Common myeloid progenitor, CD34-positive (primary cell): ENCODE measurements around the gene ARL16.

Experiments used
- CTCF ChIA-PET: fragments of 350-600 bp; sonication (Branson Sonifier 250); formaldehyde crosslinking; loops from one replicate; lab custom pipeline; 2021; ENCODE audit warnings: antibody characterized with exemption; lab: Charles Lee
- POLR2A ChIA-PET: fragments of 350-600 bp; sonication (Branson Sonifier 250); formaldehyde crosslinking; loops from one replicate; lab custom pipeline; 2021; ENCODE audit warnings: antibody characterized with exemption; lab: Charles Lee
- DNase-seq, 3 donors: peaks; one replicate each; pipeline versions ENCODE4 v3.0.0 to v3.0.0-alpha.2; 2013
- H3K27ac ChIP-seq, 2 experiments: 1 replicate in 1 of 2; 2 replicates in 1 of 2; pipeline ENCODE4 v1.7.0; 2013; ENCODE audit warnings: inconsistent platforms in 2 of 2, low read length in 2 of 2, mild to moderate bottlenecking in 2 of 2, low read depth in 1 of 2, moderate library complexity in 1 of 2; ENCODE audit not compliant: severe bottlenecking in 2 of 2, insufficient read depth in 1 of 2, poor library complexity in 1 of 2
- H3K27me3 ChIP-seq, 5 experiments: replicated peaks in 2 of 5; 1 replicate in 3 of 5; 2 replicates in 2 of 5; pipeline versions ENCODE4 v1.6.1 to v1.7.0; 2013; ENCODE audit warnings: low read length in 4 of 5, mild to moderate bottlenecking in 2 of 5, moderate library complexity in 2 of 5, inconsistent platforms in 1 of 5; ENCODE audit not compliant: insufficient read depth in 5 of 5, control insufficient read depth in 4 of 5
- H3K36me3 ChIP-seq, 4 experiments: 1 replicate in 2 of 4; 2 replicates in 2 of 4; pipeline versions ENCODE4 v1.6.1 to v1.7.0; 2013; ENCODE audit warnings: low read length in 3 of 4, control low read depth in 1 of 4, mild to moderate bottlenecking in 1 of 4; ENCODE audit not compliant: control insufficient read depth in 4 of 4, insufficient read depth in 4 of 4
- H3K4me1 ChIP-seq, 4 experiments: 1 replicate in 3 of 4; 2 replicates in 1 of 4; pipeline versions ENCODE4 v1.6.1 to v1.7.1; 2013; ENCODE audit warnings: low read length in 3 of 4, mild to moderate bottlenecking in 3 of 4, control low read depth in 1 of 4, inconsistent platforms in 1 of 4, moderate library complexity in 1 of 4; ENCODE audit not compliant: control insufficient read depth in 4 of 4, insufficient read depth in 4 of 4; ENCODE audit errors: control extremely low read depth in 1 of 4
- H3K4me3 ChIP-seq, 7 experiments: 1 replicate in 4 of 7; 2 replicates in 3 of 7; pipeline versions ENCODE4 v1.5.1 to v1.7.0; 2013; ENCODE audit warnings: mild to moderate bottlenecking in 7 of 7, low read length in 6 of 7, moderate library complexity in 6 of 7, inconsistent platforms in 2 of 7, low read depth in 2 of 7, control low read depth in 1 of 7; ENCODE audit not compliant: insufficient read depth in 4 of 7, control insufficient read depth in 1 of 7; ENCODE audit errors: extremely low read depth in 1 of 7
- H3K9me3 ChIP-seq, 5 experiments: 1 replicate in 4 of 5; 2 replicates in 1 of 5; pipeline versions ENCODE4 v1.6.1 to v1.7.1; 2013; ENCODE audit warnings: low read length in 4 of 5, mild to moderate bottlenecking in 2 of 5, inconsistent platforms in 1 of 5, low read depth in 1 of 5, moderate library complexity in 1 of 5; ENCODE audit not compliant: control insufficient read depth in 4 of 5, insufficient read depth in 2 of 5; ENCODE audit errors: control extremely low read depth in 1 of 5
- WGBS: methylation state at CpG from one replicate; pipeline ENCODE4 v1.1.5; 2013; ENCODE audit not compliant: insufficient coverage; 5-methylcytosine and 5-hydroxymethylcytosine counted together

Gene ARL16

GRCh38 chr17:81662002-81662401 is 21.6 kb downstream of the ARL16 start:
- Histone ChIP-seq H3K27ac (no peak overlapping the region), H3K36me3 (peaks cover 0 to 13% (median 4%) of the 10 kb centered on the region in 4 experiments), H3K27me3 (no peaks in the 10 kb centered on the region), H3K4me1 (peaks cover 4 to 18% (median 16%) of the 10 kb centered on the region in 4 experiments), H3K9me3 (no peaks in the 10 kb centered on the region), H3K4me3 (no peak overlapping the region)
- ChIA-PET CTCF (no interaction called here), POLR2A (no interaction called here)
- no CpG with 5 or more reads among the region's 4 CpGs for WGBS
- no peak for DNase-seq

GRCh38 chr17:81660441-81660840 is 23.2 kb downstream of the ARL16 start:
- CTCF ChIA-PET: interaction anchor here (0.7 kb wide), 1 partner anchor 17 kb away, joined by 3 read pairs; no protein-coding TSS in a partner anchor
- peaks cover 4 to 26% (median 13%) of the 10 kb centered on the region in 4 experiments for H3K4me1 ChIP-seq
- POLR2A ChIA-PET: no interaction called here
- no peak for DNase-seq
- no peak overlapping the region for H3K27ac ChIP-seq
- no peaks in the 10 kb centered on the region for H3K9me3 ChIP-seq
- no peak overlapping the region for H3K4me3 ChIP-seq
- H3K36me3 ChIP-seq: peaks cover 0 to 13% (median 4%) of the 10 kb centered on the region in 4 experiments
- no peaks in the 10 kb centered on the region for H3K27me3 ChIP-seq
- 97% methylated on average over 7 of the region's 9 CpGs for WGBS

GRCh38 chr17:81659038-81659437 is 24.6 kb downstream of the ARL16 start:
- Histone ChIP-seq H3K4me1 (peaks cover 0 to 19% (median 6%) of the 10 kb centered on the region in 4 experiments), H3K36me3 (peaks cover 0 to 1% (median under 1%) of the 10 kb centered on the region in 4 experiments), H3K4me3 (no peak overlapping the region), H3K27me3 (no peaks in the 10 kb centered on the region), H3K9me3 (no peaks in the 10 kb centered on the region), H3K27ac (no peak overlapping the region)
- ChIA-PET CTCF (no interaction called here), POLR2A (interaction anchor here (0.9 kb wide), 1 partner anchor 389 kb away, joined by 3 read pairs; no protein-coding TSS in a partner anchor)
- DNase-seq: no peak
- 100% methylated on average over 4 of the region's 5 CpGs for WGBS

DNA sequence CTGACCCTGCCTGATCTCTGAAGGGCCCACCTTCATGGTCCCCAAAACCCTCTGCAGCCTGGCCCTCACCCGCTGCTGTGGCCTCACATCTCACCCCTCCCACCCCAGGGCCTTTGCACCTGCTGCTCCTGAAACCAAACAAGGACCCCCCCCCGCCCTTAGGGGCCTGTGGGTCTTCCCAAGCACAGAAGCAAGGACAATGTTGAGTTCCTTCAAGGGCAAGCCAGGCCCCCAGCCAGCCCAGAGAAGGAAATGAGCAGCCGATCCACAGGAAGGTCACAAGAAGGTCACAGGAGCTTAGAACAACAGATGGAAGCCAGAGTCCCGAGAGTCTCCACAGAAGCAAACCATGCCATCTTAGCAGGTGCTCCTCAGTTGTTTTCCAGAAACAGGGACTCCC is 26.8 kb downstream of the ARL16 start:
- H3K27ac ChIP-seq: no peak overlapping the region
- POLR2A ChIA-PET: no interaction called here
- H3K4me3 ChIP-seq: no peak overlapping the region
- H3K9me3 ChIP-seq: no peaks in the 10 kb centered on the region
- DNase-seq: no peak
- H3K4me1 ChIP-seq: peaks cover 0 to 34% (median 20%) of the 10 kb centered on the region in 4 experiments
- CTCF ChIA-PET: interaction anchor here (1.1 to 1.4 kb wide), 2 partner anchors 11 to 26 kb away, joined by 3 read pairs; no protein-coding TSS in a partner anchor
- H3K27me3 ChIP-seq: no peaks in the 10 kb centered on the region
- H3K36me3 ChIP-seq: no peaks in the 10 kb centered on the region
- 60% methylated on average over 3 of the region's 4 CpGs for WGBS

GRCh38 chr17:81656118-81656743 is 27.4 kb downstream of the ARL16 start, which contains the start of gene PDE6G:
Gene PDE6G, minus strand, starts transcription at chr17:81656542. Its CDS starts 3,237 bp downstream, at chr17:81653305.
- Histone ChIP-seq H3K36me3 (no peaks in the 10 kb centered on the region), H3K27ac (no peak within 1 kb of the TSS), H3K4me1 (peaks cover 0 to 34% (median 20%) of the 10 kb centered on the region in 4 experiments), H3K27me3 (no peaks in the 10 kb centered on the region), H3K9me3 (no peaks in the 10 kb centered on the region), H3K4me3 (no peak within 1 kb of the TSS)
- WGBS: 90% methylated on average over 11 of the region's 15 CpGs
- ChIA-PET POLR2A (no interaction called here), CTCF (interaction anchor here (0.6 to 1.1 kb wide), 2 partner anchors 26 to 314 kb away, joined by 3 to 4 read pairs; no protein-coding TSS in a partner anchor)
- DNase-seq: peak in 2 of 3 donors; percentile 26 to 40

DNA sequence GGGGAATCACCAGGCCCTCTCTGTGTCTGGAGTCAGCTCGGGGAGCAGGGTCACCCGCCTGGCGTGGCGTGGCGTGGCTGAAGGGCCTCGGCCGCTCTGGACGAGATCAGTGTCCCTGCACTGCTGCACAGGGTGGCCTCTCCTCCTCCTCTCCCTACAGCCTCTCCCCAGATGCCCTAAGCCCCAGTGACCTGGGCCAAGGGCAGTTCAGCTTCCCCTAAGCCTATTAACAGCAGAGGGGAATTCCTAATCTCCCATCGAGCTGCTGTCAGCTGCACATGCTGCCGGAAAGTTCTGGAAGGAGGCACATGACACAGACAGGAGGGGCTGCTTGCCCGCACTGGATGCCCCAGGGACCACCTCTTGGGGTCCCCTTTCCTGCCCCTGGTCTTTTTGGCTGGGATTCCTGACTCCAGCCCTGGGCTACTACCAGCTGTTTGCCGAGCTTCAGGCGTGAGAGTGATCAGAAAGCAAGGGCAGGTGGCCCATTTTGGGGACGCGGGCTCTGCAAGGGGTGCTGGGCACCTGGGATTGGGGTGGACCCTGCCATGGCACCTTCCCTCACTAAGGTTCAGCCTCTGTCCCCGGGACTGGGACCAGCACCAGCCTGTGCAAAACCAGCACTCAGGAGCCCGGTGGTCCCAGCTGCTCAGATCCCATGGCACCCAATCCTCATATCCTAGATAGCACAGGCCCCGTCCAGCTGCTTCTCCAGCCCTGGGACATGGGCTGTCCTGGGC is 28.0 kb downstream of the ARL16 start:
- H3K4me3 ChIP-seq: no peak overlapping the region
- H3K27ac ChIP-seq: no peak overlapping the region
- POLR2A ChIA-PET: interaction anchor here (0.6 kb wide), 1 partner anchor 171 kb away, joined by 3 read pairs; no protein-coding TSS in a partner anchor
- CTCF ChIA-PET: interaction anchor here (0.6 to 1.0 kb wide), 2 partner anchors 21 to 315 kb away, joined by 3 to 4 read pairs; no protein-coding TSS in a partner anchor
- no peaks in the 10 kb centered on the region for H3K9me3 ChIP-seq
- H3K27me3 ChIP-seq: no peaks in the 10 kb centered on the region
- H3K36me3 ChIP-seq: peaks cover 0 to under 1% (median 0%) of the 10 kb centered on the region in 4 experiments
- 90% methylated on average over 16 of the region's 18 CpGs for WGBS
- DNase-seq: no peak
- H3K4me1 ChIP-seq: peaks cover 0 to 34% (median 20%) of the 10 kb centered on the region in 4 experiments
